GM12878 (cell line): ENCODE data around the gene ISOC2. TPM values are rescaled to one million over a fixed set of nuclear protein-coding genes. Genes with fewer than 3 reads are reported as not detected.

Experiments
- ATAC-seq: fragments of 200-7000 bp; cut with Tn5 transposase; 3 replicates; pipeline ENCODE4 v1.9.1; 2020; ENCODE audit warnings: mild to moderate bottlenecking, moderate library complexity
- BruUV-seq: library from RNA; stranded (reverse); fragments of 400-500 nt; replicated peaks from 2 replicates; lab custom pipeline; 2021; lab: Mats Ljungman, UMichigan
- CTCF ChIA-PET: fragments of 300-600 bp; sonication (Branson Sonifier 250); formaldehyde crosslinking; extraction: SDS; loops from one replicate; lab custom pipeline; 2021; ENCODE audit warnings: inconsistent platforms; lab: Yijun Ruan, JAX
- POLR2A ChIA-PET: fragments of 350-600 bp; formaldehyde crosslinking; extraction: SDS; loops from one replicate; lab custom pipeline; 2021; ENCODE audit warnings: inconsistent platforms; lab: Charles Lee
- RAD21 ChIA-PET: fragments of 300-600 bp; sonication (Branson Sonifier 250); formaldehyde crosslinking; loops from one replicate; lab custom pipeline; 2023; ENCODE audit warnings: antibody characterized with exemption; ENCODE audit not compliant: unreplicated experiment; lab: Charles Lee
- SMC1A ChIA-PET: fragments of 300-600 bp; sonication (Branson Sonifier 250); formaldehyde crosslinking; loops from one replicate; lab custom pipeline; 2023; ENCODE audit not compliant: unreplicated experiment, uncharacterized antibody; lab: Charles Lee
- DNase-seq: peaks from one replicate; pipeline ENCODE4 v3.0.0-alpha.2; 2011; ENCODE audit warnings: low read depth, low spot score
- FAIRE-seq: peaks from 3 replicates; lab custom pipeline; 2011; peaks lifted over from hg19 to GRCh38; lab: Jason Lieb, UNC
- H2AFZ ChIP-seq: 2 replicates; pipeline ENCODE4 v1.6.0; 2011; ENCODE audit warnings: low read depth, low read length, control low read depth; ENCODE audit not compliant: control insufficient read depth
- H3K27ac ChIP-seq: 2 replicates; pipeline ENCODE4 v1.5.1; 2011; ENCODE audit warnings: control low read depth; ENCODE audit not compliant: control insufficient read depth, insufficient read depth
- H3K27me3 ChIP-seq, 2 experiments: replicated peaks in 1 of 2; 2 replicates each; pipeline versions ENCODE4 v1.6.0 to v1.6.1; 2011; ENCODE audit warnings: low read length in 1 of 2; ENCODE audit not compliant: control insufficient read depth in 2 of 2, insufficient read depth in 2 of 2
- H3K36me3 ChIP-seq, 2 experiments: 2 replicates each; pipeline ENCODE4 v1.5.1; 2011; ENCODE audit warnings: low read length in 1 of 2; ENCODE audit not compliant: control insufficient read depth in 2 of 2, insufficient read depth in 2 of 2
- H3K4me1 ChIP-seq: 2 replicates; pipeline ENCODE4 v1.6.1; 2011; ENCODE audit warnings: mild to moderate bottlenecking, low read length, moderate library complexity, mixed read lengths; ENCODE audit not compliant: control insufficient read depth, insufficient read depth
- H3K4me2 ChIP-seq: 2 replicates; pipeline ENCODE4 v1.6.0; 2011; ENCODE audit warnings: control low read depth; ENCODE audit not compliant: control insufficient read depth, insufficient read depth
- H3K4me3 ChIP-seq: fragments of 200-600 bp; sonication (generic); 2 replicates; pipeline ENCODE4 v1.5.1; 2016
- H3K79me2 ChIP-seq: 2 replicates; pipeline ENCODE4 v1.6.0; 2011; ENCODE audit warnings: low read length; ENCODE audit not compliant: control insufficient read depth, insufficient read depth
- H3K9ac ChIP-seq: 2 replicates; pipeline ENCODE4 v1.8.0; 2011; ENCODE audit warnings: low read length, control low read depth, mixed read lengths; ENCODE audit not compliant: control insufficient read depth, insufficient read depth
- H3K9me3 ChIP-seq: replicated peaks from 3 replicates; pipeline ENCODE4 v1.5.1; 2011; ENCODE audit warnings: mild to moderate bottlenecking, low read length; ENCODE audit not compliant: control insufficient read depth, insufficient read depth
- H4K20me1 ChIP-seq: 2 replicates; pipeline ENCODE4 v1.6.0; 2011; ENCODE audit not compliant: control insufficient read depth, insufficient read depth
- ATF7 ChIP-seq: fragments of 450-650 bp; IDR thresholded peaks from 2 replicates; pipeline ENCODE4 v1.6.1; 2016; ENCODE audit warnings: low read depth, mild to moderate bottlenecking
- CHD4 ChIP-seq: fragments of 200-600 bp; sonication (generic); IDR thresholded peaks from 2 replicates; pipeline ENCODE4 v1.6.1; 2016; ENCODE audit warnings: mild to moderate bottlenecking
- ESRRA ChIP-seq: IDR thresholded peaks from 2 replicates; pipeline ENCODE4 v1.6.1; 2012; ENCODE audit warnings: mild to moderate bottlenecking, low read length, improper control_type of control experiment
- MTA2 ChIP-seq: fragments of 450-650 bp; IDR thresholded peaks from 2 replicates; pipeline ENCODE4 v1.6.1; 2016; ENCODE audit warnings: low read depth, mild to moderate bottlenecking, moderate library complexity
- SPI1 ChIP-seq: IDR thresholded peaks from 2 replicates; pipeline ENCODE4 v1.6.1; 2011; ENCODE audit warnings: low read depth, mild to moderate bottlenecking, low read length, moderate library complexity, borderline replicate concordance; ENCODE audit not compliant: insufficient read depth
- SREBF2 ChIP-seq: IDR thresholded peaks from 2 replicates; pipeline ENCODE4 v1.6.1; 2012; ENCODE audit warnings: mild to moderate bottlenecking, low read length
- WGBS: methylation state at CpG from one replicate; pipeline ENCODE4 v1.1.6; 2016; ENCODE audit warnings: low lambda C conversion rate; ENCODE audit not compliant: insufficient replicate concordance, insufficient coverage; ENCODE audit errors: missing lambda C conversion rate; 5-methylcytosine and 5-hydroxymethylcytosine counted together
- in situ Hi-C: fragments of 300-500 bp; cut with MboI; formaldehyde crosslinking; loops from 9 replicates; pipeline ENCODE4 v1.14.3; 2018; ENCODE audit warnings: mixed read lengths
- intact Hi-C: fragments of 100-400 bp; cut with micrococcal nuclease; formaldehyde crosslinking; loops from one replicate; pipeline ENCODE4 v1.14.2; 2022; ENCODE audit not compliant: unreplicated experiment
- polyA plus RNA-seq, 11 experiments: library from polyadenylated mRNA; depleted of rRNA in 4 of 11; unstranded in 6 of 11; stranded (reverse) in 5 of 11; fragments of >200 nt; fragmentation: Nextera tagmentation in 4 of 11; fragmentation: Illumina TruSeq in 1 of 11; extraction: Ambion mirVana in 4 of 11; extraction: Trizol in 1 of 11; gene quantifications; 1 replicate in 1 of 11; 2 replicates in 10 of 11; pipeline versions ENCODE4 v1.2.1 to v1.2.3, GENCODE V29; 2011 to 2016; ENCODE audit warnings: inconsistent platforms in 2 of 11, missing spikeins in 2 of 11, low read depth in 1 of 11
- total RNA-seq, 4 experiments: library from RNA; depleted of rRNA in 3 of 4; stranded (reverse); fragments of >200 nt in 3 of 4; fragmentation: Illumina TruSeq in 1 of 4; extraction: Trizol in 1 of 4; gene quantifications; 2 replicates each; pipeline versions ENCODE4 v1.2.1 to v1.2.3, GENCODE V29; 2013 to 2021
- TF ChIP-seq, protein P1 (sequence below): fragments of 450-650 bp; IDR thresholded peaks from 2 replicates; pipeline ENCODE4 v1.6.1; 2018; ENCODE audit warnings: mild to moderate bottlenecking, low read depth, moderate library complexity; ENCODE audit not compliant: partially characterized antibody

The ISOC2 gene
- total and polyA plus RNA-seq, 10 of the 15 experiments (the other 5 are each of a cell fraction or from before 2014, with no cell fraction given): 0.72 to 238 (median 56.9) TPM

DNA sequence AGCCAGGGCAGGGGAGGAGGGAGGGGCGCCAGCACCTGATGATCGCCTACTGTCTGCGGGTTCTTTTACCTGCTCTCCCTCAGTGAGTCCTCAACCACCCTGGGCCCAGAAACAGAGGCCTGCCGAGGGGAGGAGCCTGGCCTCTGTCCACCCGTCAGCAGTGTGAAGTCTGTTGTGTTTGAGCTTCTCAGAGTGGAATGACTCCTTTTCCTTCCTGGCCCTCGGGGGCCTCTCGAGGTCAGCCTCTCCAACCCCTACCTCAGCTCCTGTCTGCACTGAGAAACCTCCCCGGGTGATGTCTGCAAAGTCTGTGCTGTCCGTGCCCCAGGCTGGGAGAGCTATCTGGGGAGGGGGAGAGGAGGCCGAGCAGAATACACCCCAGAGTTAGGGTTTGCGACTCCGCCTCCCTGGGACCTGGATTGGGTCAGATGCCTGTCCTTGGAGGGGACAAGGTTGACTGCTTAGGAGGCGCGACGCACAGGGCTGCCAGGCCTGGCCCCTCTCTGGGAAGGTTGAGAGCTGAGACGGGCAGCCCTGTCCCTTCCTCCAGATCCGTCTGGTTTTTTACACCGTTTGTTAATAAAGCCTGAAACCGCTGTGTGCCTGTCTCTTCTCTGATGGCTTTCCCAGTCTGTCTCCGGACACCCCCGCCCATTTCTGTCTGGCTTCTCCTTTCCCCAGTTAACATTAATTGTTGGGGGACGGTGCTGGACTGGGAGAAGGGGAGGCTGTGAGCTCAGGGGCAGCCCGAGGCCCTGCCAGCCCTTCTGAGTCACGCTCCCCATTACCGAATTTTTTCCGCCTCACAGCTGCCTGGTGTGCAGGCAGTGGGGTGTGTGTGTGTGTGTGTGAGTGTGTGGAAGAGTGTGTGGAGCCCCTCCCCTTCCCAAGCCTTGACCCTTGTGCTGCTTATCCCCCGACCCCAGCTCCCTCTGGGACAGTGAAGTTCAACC lies 25.8 kb upstream of the ISOC2 start:
- no peaks in the 10 kb centered on the region; the same call in 1 of the 2 replicates for H3K79me2 ChIP-seq
- TF ChIP-seq SREBF2 (no peak), ESRRA (no peak), CHD4 (no peak), MTA2 (no peak), ATF7 (0 out of 2 replicates have a peak, but pooled peaks have one; percentile 15), SPI1 (no peak)
- TF ChIP-seq, protein P1, sequence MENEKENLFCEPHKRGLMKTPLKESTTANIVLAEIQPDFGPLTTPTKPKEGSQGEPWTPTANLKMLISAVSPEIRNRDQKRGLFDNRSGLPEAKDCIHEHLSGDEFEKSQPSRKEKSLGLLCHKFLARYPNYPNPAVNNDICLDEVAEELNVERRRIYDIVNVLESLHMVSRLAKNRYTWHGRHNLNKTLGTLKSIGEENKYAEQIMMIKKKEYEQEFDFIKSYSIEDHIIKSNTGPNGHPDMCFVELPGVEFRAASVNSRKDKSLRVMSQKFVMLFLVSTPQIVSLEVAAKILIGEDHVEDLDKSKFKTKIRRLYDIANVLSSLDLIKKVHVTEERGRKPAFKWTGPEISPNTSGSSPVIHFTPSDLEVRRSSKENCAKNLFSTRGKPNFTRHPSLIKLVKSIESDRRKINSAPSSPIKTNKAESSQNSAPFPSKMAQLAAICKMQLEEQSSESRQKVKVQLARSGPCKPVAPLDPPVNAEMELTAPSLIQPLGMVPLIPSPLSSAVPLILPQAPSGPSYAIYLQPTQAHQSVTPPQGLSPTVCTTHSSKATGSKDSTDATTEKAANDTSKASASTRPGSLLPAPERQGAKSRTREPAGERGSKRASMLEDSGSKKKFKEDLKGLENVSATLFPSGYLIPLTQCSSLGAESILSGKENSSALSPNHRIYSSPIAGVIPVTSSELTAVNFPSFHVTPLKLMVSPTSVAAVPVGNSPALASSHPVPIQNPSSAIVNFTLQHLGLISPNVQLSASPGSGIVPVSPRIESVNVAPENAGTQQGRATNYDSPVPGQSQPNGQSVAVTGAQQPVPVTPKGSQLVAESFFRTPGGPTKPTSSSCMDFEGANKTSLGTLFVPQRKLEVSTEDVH: no peak
- WGBS: 51% methylated on average over 27 of the region's 27 CpGs
- H3K9me3 ChIP-seq: no peaks in the 10 kb centered on the region
- in situ Hi-C loops (no loop called here), intact Hi-C loops (no loop called here)
- ChIA-PET SMC1A (interaction anchor here (1.2 to 1.8 kb wide), 4 partner anchors 10 to 17 kb away, joined by 3 to 6 read pairs (median 4); no protein-coding TSS in a partner anchor), POLR2A (interaction anchor here (0.5 to 1.6 kb wide), 3 partner anchors 10 to 137 kb away, joined by 3 to 8 read pairs (median 4); partner anchors contain the start of gene ZNF628), RAD21 (no interaction called here), CTCF (interaction anchor here (3.4 kb wide), 1 partner anchor 17 kb away, joined by 22 read pairs; no protein-coding TSS in a partner anchor)
- H4K20me1 ChIP-seq: no peaks in the 10 kb centered on the region
- peaks cover 0 to 6% of the 10 kb centered on the region in 2 experiments; a peak in 2 of 4 replicates for H3K36me3 ChIP-seq
- FAIRE-seq: no peak
- H3K9ac ChIP-seq: no peak overlapping the region
- H3K4me1 ChIP-seq: peaks cover 6% of the 10 kb centered on the region
- peak; percentile 17 for ATAC-seq
- BruUV-seq: TSS peak; percentile 66
- no peak for DNase-seq
- H2AFZ ChIP-seq: no peak overlapping the region
- H3K27ac ChIP-seq: no peak overlapping the region
- H3K4me3 ChIP-seq: no peak overlapping the region
- no peak overlapping the region for H3K4me2 ChIP-seq
- no peaks in the 10 kb centered on the region; a peak in 1 of 4 replicates for H3K27me3 ChIP-seq
